GM19035 (cell line): ENCODE data around the gene UBA1.

ENCODE experiments used
- ATAC-seq: cut with Tn5 transposase; IDR thresholded peaks from one replicate; pipeline ENCODE4 v1.9.1; 2021; ENCODE audit not compliant: unreplicated experiment

Gene UBA1

DNA sequence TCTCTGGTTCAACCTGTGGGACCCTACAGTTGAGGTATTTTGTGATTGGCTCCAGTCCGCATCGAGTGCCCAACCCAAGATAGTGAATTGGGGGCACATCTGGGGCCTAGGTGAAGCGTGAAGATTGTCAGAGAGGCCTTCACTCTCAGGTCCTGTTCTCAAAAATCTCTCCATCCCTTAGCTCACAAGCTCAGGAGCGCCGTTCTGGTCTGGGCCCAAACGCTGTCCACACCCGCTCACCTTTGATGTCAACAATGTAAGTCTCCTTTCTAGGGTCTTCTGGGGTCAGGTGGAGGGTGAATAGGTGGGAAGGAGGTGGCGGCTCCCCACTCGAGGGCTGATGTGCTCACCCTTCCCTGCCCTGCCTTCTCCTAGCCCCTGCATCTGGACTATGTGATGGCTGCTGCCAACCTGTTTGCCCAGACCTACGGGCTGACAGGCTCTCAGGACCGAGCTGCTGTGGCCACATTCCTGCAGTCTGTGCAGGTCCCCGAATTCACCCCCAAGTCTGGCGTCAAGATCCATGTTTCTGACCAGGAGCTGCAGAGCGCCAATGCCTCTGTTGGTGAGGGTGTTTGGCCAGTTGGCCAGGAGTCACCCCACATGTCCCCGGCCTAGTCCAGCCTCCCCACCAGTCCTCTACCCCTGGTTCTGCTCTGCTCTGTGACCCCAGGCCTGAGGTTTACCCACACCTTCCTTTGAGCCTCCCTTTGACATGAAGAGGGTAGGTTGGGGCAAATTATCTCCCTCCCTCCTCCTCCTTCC, 17.2 kb downstream of the UBA1 start:
- no peak for ATAC-seq

DNA sequence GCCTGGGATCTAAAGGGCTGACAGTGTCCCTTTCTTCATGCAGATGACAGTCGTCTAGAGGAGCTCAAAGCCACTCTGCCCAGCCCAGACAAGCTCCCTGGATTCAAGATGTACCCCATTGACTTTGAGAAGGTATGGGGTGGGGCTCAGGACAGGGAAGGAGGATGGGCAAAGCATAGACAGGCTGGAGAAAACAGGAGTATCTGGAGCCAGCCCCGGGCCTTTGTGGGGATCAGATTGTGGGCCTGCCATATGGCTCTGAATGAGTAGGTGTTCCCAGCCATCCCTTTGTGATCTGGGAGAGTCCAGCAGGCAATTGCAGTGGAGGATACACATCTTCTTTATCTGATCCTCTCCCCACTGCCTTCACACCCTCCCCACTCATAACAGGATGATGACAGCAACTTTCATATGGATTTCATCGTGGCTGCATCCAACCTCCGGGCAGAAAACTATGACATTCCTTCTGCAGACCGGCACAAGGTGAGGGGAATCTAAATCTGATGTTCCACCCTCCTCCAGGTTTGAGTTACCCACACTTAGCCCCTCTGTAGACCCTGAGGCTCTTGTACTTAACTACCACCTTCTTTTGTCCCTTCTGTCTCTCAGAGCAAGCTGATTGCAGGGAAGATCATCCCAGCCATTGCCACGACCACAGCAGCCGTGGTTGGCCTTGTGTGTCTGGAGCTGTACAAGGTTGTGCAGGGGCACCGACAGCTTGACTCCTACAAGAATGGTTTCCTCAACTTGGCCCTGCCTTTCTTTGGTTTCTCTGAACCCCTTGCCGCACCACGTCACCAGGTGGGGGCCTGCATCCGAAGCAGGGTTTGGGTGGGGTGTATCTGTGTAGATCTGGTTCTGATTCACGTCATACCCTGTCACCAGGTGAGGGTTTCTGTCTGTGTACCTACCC, 19.0 kb downstream of the UBA1 start:
- ATAC-seq: no peak

DNA sequence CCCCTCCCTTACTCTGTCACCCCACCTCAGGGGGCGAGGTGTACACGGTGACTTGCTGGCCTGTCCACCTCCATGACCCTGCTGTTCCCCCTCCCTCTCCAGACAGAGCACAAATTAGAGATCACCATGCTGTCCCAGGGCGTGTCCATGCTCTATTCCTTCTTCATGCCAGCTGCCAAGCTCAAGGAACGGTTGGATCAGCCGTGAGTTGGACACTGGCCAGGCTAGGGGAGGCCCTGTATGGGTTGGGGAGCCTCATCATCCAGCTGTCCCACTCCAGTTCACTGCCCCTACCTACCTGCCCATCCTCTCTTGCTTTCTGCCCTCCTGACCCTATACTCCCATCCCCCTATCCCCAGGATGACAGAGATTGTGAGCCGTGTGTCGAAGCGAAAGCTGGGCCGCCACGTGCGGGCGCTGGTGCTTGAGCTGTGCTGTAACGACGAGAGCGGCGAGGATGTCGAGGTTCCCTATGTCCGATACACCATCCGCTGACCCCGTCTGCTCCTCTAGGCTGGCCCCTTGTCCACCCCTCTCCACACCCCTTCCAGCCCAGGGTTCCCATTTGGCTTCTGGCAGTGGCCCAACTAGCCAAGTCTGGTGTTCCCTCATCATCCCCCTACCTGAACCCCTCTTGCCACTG, 20.9 kb downstream of the UBA1 start:
- no peak for ATAC-seq

DNA sequence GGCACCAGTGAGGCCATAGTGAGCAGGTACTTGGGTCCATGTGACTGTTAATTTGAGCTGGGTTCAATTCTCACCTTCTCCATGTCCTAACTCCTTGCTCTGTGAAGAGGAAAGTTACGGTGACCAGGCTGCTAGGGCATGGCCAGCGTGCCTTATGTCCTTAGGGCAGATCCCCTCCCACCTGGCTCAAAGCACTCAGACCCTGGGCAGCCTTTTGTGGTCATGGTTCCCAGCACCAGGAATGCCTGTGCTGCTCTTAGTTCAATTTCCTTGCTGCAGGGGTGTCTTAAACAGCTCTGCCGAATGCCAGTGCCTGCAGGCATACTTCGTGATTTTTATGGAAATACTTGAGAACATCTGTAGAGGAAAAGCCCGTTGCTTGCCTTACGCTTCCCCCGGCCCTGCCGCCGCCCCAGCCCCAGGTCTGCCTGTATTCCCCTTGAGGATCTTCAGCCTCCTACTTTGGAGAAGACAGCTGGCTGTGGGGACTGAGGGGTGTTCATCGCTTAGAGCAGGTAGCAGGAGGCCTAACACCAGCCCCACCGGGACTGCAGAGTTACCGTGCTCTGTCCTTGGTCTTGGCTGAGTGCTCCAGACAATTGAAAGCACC, 21.8 kb downstream of the UBA1 start:
- ATAC-seq: no peak

DNA sequence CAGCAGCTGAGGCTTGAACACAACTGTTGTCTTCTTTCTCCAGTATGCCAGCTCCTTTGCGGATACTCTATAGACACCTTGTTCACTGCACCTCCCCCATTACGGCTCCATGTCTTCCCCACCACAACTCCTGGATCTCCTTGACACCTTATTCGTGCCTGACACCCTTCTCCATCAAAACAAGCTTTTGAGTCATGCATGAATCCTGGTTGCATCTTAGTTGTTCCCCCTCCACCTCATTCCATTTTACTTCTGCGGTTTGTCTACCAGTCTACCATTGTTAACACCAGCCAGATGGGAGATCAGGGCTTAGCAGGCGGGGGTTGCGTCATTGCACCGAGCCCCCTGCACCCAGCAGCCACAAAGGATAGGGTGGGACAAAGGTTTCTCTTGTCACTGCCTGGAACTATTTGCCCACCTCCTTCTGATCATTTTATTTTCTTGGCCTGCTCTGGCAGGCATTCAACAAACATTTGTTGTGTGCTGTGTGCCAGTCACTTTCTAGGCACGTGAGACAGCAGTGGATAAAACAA, 22.8 kb downstream of the UBA1 start:
- no peak for ATAC-seq

DNA sequence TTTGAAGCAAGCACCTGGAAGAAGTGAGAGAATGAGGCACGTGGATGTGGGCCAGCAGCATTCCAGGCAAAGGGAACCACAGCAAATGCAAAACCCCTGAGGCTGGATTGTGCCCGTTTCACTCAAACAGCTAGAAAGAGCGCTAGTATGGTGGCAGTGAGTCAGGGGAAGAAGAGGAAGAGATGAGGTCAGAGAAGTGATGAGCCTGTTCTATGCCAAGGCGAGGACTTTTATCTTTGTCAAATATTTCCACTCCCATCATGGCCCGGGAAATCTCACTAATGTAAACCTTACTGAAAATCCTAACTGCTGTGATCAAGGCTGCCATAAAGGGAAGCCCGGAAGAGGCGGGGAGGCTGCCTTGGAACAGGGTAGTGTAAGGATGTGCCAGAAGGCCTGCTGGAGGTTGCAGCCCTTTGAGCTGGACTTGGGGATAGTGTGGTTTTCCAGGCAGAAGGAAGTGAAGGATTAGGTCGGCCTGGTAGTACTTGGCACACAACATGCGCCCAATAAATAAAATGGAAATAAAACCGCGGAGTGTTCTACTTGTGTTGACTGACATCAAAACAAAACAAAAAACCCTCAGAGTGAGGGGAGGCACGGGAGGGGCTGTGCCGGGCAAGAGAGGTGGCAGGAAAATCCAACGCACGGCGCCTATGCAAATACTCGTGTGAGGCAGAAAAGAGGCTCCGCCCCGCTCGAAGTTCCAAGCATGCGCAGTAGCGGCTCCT, 23.7 kb downstream of the UBA1 start:
- ATAC-seq: no peak

DNA sequence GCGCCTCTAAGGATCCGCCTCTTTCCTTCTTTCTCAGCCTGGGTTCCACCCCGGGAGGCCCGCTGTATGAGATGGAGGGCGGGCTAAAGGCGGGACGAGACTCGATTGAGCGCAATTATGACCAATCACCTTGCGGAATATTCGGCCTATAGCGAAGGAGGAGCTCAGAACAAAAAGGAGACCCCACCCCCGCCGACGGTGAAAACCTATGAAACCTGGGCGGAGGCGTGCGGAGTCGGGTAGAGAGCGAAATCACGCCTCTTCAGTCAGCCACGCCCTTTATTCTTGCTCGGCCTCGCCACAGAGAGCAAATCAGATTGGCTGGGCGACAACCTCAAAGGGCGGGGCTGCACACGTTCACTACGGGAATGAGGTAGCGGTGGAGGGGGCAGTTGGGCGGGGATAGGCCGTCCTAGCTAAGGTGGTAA, 24.2 kb downstream of the UBA1 start:
- ATAC-seq: peak; percentile 91

DNA sequence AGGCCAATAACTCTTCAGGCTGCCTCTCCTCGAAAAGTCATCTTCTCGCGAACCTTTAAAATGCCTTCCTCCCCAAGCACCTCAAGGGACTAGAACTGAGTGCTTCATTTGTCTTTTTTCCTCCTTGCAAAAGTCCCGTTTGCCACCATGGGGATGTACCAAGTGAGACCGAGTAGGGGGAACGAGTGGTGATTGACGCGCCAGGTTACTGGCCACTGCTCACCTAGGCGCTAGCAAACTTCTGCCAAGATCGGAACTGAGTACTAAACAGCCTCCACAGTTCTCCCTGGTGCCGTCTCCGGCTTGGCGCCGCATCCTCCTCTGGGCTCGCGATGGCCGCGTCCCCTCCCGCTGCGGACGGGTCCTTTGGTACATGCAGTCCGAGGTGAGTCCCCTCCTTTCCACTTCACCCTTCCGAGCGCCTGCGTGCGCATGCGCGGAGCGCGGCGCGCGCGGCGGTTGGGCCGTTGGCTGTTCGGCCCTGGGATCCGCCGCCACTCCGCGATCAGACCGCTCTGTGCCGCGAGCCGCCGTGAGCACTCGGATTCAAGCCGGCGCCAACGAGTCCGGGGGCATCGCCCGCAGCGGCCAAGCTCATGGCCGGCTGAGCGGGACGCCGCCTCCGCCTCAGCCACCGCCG, 24.8 kb downstream of the UBA1 start, which contains the start of gene CDK16:
TSS of gene CDK16 (plus strand) at position 402 of the 640 bp plus-strand sequence. CDS start 4,877 bp downstream, outside the sequence.
- ATAC-seq: peak; percentile 42

DNA sequence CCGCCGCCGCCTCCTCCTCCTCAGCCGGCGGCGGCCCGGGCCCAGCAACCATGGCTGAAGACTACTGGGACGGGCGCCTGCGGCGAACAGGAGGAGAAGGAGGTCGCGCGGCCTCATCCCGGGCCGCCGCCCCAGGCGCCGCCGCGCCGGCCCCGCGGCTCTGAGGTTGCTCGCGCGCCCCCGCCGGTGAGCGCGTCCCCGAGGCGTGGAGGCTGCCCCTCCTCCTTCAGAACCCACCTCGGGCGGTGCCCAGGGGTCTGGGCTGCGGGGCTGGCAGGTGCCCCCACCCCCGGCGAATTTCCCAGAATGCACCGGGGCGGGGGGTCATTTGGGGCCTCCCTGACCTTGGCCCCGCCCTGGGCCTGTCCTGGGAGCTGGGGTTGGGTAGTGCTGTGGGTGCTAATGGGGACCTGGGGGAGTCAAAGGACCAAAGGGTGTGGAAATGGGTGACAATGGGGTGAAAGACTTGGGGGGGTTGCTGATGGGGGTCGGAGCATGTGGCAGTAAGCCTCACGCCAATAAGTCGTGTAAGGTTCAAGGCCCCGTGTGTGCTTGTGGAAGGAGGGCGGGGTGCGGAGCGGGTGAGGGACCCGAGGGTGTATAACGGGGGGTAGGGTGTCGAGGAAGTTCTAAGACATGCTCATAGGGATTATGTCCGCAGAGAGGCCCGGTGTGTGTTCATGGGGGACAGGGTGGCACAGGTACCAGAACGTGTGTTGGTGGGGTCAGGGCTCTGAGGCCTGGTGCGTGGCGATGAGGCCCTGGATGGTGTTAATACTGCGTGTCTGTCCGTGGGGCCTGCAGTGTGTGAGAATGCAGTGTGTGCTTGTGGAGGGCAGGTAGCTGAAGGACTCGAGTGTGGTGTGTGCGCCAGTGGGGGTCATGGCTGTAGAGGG, 25.5 kb downstream of the UBA1 start:
- ATAC-seq: no peak

DNA sequence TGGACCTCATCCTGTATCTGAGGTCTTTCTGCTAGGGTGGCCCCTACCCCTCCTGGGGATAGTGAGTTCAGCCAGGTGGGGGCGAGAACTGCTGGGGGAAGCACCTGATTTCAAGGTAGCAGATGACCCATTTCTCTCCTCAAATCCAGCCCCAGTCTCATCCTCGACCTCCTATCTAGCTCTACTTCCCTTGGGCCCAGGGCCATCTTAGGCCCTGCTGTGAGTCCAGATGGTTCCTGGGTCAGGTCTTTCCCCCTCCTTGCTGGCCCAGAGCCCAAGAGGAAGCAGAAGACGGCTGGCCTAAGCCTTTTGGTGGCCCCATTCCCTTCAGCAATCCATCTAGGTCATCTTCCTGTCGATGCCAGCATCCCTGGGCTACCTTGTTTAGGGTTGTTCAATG, 28.1 kb downstream of the UBA1 start:
- no peak for ATAC-seq

DNA sequence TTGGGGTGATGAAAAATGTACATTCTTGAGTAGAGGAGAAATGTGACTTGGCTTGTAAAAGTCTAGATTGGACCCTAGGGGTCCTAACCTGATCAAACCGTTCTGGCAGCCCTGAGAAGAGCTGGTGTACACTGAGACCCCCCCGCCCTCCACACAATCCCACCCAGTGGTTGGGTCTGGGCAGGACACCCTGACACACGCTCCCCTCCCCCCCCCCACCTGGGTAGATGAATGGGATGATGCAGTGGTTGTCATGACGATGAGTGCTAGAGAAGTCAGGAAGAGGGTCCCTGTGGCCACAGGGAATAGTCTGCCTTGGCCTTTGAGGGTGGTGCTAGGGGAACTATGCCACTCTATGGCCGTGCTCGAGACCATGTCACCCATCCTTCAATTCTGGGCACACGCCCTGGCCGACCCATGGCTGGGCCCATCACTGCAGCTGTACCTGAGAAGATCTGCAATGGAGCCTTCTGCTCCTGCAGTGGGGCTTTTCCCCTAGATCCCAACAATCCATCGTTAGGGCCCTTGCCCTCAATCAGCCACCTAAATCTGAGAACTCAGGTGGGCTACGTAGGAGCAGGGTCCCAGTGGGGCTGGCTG, 29.2 kb downstream of the UBA1 start:
- ATAC-seq: no peak

DNA sequence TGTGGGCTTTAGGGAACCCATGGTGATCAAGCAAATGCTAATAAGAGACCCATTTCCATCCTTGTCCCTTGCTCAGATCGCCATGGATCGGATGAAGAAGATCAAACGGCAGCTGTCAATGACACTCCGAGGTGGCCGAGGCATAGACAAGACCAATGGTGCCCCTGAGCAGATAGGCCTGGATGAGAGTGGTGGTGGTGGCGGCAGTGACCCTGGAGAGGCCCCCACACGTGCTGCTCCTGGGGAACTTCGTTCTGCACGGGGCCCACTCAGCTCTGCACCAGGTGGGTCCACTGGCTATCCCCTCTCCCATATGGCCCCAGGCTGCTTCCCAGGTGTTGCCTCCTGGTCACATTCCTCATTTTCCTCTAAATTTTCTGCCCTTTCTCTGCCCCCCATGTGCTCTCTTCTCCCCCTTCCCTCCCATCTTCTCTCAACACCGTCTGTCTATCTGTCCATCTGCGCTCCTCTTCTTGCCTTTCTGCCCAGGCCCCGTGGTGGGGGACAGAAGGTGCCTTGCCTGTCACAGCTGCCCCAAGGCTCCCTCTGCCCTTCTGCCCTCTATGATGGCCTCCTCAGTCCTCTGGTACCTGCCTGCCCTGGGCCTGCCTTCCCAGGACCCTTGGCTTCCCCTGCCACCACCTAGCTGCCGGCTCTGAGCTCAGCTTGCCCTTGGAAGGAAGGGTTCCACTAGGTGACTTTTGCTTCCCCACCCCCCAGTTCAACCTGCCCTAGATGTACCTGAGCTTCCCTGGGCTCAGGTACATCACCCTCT, 30.0 kb downstream of the UBA1 start:
- ATAC-seq: no peak

DNA sequence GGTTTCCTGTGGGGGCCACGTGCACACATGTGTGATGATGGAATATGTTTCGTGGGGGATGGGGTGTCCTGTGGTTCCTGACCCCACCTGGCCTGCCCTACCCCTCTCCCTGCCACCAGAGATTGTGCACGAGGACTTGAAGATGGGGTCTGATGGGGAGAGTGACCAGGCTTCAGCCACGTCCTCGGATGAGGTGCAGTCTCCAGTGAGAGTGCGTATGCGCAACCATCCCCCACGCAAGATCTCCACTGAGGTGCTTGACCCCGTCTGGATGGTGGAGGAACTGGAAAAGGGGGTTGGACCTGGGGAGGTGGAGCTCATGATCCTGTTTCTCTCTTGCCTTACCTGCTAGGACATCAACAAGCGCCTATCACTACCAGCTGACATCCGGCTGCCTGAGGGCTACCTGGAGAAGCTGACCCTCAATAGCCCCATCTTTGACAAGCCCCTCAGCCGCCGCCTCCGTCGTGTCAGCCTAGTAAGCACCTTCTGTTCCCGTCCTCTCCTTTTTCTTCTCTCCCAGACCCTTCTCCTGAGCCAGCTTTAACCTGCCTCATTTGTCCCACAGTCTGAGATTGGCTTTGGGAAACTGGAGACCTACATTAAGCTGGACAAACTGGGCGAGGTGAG, 30.8 kb downstream of the UBA1 start:
- no peak for ATAC-seq

DNA sequence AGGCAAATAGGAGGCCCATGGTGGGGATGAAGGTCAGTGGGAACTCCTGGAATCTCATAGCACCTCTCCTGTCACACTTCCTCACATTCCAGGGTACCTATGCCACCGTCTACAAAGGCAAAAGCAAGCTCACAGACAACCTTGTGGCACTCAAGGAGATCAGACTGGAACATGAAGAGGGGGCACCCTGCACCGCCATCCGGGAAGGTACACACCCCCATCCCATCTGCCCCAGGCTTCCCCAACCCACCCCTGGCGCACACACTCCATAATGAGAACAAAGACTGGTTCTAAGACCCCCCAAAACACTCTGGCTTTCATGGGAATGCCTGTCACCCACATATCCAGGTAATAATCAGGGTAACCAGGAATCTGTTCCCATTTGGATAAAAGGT, 31.3 kb downstream of the UBA1 start:
- no peak for ATAC-seq

DNA sequence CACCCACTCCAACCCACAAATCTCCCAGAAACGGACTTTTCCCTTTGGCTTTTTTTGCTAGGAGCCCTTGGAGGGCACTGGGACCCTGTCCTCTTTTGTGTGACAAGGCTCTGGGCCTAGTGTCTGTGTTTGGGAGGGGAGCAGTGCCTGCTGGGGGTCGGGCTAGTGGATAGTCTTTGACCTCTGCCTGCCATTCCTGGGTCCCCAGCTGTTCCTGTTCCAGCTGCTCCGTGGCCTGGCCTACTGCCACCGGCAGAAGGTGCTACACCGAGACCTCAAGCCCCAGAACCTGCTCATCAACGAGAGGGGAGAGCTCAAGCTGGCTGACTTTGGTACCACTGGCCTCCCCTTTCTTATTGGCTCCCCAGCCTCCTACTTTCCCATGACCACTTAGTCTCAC, 32.4 kb downstream of the UBA1 start:
- no peak for ATAC-seq

DNA sequence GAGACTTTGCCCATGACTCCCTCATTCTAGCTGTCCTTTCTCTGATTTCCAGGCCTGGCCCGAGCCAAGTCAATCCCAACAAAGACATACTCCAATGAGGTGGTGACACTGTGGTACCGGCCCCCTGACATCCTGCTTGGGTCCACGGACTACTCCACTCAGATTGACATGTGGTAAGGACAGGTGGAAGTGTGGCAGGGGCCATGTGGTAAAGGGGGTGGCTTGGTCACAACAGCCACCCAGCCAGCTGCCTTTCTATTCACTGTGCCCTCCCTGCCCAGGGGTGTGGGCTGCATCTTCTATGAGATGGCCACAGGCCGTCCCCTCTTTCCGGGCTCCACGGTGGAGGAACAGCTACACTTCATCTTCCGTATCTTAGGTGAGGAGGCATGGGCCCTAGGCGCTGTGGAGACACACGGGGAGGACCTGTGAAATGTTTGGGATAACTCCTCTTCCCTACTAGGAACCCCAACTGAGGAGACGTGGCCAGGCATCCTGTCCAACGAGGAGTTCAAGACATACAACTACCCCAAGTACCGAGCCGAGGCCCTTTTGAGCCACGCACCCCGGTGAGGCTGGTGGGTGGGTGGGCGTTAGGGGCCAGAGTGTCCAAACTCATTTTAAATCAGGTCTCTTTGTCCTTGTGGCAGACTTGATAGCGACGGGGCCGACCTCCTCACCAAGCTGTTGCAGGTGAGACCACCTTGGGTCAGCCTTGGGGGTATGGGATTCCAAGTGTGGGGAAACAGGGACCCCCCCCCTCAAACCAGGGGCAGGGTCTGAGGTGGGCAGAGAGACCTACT, 33.1 kb downstream of the UBA1 start:
- no peak for ATAC-seq

DNA sequence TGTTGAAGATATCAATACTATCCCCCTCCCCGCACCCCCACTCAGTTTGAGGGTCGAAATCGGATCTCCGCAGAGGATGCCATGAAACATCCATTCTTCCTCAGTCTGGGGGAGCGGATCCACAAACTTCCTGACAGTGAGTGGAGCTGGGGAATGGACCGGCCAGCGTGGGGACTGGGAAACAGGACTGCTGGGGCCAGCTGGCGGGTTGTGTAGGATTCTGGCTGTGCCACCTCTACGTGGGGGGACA, 33.6 kb downstream of the UBA1 start:
- no peak for ATAC-seq
